ENCODE data around the gene STAT5A.

DNA sequence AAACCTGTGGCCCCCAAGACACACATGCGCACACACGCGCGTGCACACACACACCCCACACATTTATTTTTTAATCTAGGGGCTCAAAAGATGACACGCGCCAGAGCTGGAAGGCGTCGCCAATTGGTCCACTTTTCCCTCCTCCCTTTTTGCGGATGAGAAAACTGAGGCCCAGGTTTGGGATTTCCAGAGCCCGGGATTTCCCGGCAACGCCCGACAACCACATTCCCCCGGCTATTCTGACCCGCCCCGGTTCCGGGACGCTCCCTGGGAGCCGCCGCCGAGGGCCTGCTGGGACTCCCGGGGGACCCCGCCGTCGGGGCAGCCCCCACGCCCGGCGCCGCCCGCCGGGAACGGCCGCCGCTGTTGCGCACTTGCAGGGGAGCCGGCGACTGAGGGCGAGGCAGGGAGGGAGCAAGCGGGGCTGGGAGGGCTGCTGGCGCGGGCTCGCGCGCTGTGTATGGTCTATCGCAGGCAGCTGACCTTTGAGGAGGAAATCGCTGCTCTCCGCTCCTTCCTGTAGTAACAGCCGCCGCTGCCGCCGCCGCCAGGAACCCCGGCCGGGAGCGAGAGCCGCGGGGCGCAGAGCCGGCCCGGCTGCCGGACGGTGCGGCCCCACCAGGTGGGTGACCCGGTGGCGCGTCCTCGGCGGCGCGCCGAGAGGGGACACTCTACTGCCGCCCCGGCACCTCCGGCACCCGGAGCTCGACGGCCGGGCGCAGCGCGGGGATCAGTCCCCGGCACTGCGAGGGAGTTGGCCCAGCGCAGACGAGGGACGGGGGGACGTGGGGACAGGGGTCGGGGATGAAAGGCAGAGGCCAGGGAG lies at the start of gene STAT5A:
- TF ChIP-seq, protein P1, sequence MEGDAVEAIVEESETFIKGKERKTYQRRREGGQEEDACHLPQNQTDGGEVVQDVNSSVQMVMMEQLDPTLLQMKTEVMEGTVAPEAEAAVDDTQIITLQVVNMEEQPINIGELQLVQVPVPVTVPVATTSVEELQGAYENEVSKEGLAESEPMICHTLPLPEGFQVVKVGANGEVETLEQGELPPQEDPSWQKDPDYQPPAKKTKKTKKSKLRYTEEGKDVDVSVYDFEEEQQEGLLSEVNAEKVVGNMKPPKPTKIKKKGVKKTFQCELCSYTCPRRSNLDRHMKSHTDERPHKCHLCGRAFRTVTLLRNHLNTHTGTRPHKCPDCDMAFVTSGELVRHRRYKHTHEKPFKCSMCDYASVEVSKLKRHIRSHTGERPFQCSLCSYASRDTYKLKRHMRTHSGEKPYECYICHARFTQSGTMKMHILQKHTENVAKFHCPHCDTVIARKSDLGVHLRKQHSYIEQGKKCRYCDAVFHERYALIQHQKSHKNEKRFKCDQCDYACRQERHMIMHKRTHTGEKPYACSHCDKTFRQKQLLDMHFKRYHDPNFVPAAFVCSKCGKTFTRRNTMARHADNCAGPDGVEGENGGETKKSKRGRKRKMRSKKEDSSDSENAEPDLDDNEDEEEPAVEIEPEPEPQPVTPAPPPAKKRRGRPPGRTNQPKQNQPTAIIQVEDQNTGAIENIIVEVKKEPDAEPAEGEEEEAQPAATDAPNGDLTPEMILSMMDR (conservative IDR thresholded peaks at IDR 0.05 in 1 of 2, IDR thresholded peaks at IDR 0.05 in 1 of 2; ENCODE audit: extremely low read depth in 1 of 2, insufficient read depth in 1 of 2, low read depth in 1 of 2, low read length in 2 of 2): no peak
- no peak for TF ChIP-seq EZH2 (IDR thresholded peaks at IDR 0.05; ENCODE audit: borderline replicate concordance, low read length)

Data from mammary epithelial cell (primary cell).